Memory B cell (primary cell): ENCODE results near the gene ZMYM2.

Source experiments
- ATAC-seq: fragments of 150-1000 bp; cut with Tn5 transposase; 2 replicates; pipeline ENCODE4 v1.10.0; 2021; ENCODE audit warnings: low read depth, mild to moderate bottlenecking, moderate library complexity
- DNase-seq, 2 donors: peaks; one replicate each; pipeline ENCODE4 v3.0.0; 2022; ENCODE audit warnings: low spot score in 2 of 2
- H3K27ac Mint-ChIP-seq: one replicate; pipeline ENCODE4 v1.8.0; 2022; ENCODE audit warnings: mild to moderate bottlenecking, moderate library complexity, mixed read lengths
- H3K27me3 Mint-ChIP-seq: one replicate; pipeline ENCODE4 v1.8.0; 2022; ENCODE audit warnings: mixed read lengths
- H3K36me3 Mint-ChIP-seq: one replicate; pipeline ENCODE4 v1.8.0; 2022; ENCODE audit warnings: mild to moderate bottlenecking, mixed read lengths
- H3K4me1 Mint-ChIP-seq: one replicate; pipeline ENCODE4 v1.8.0; 2022; ENCODE audit warnings: mixed read lengths
- H3K4me3 Mint-ChIP-seq: one replicate; pipeline ENCODE4 v1.8.0; 2022; ENCODE audit warnings: mild to moderate bottlenecking, moderate library complexity, mixed read lengths
- H3K9me3 Mint-ChIP-seq: one replicate; pipeline ENCODE4 v1.8.0; 2022; ENCODE audit warnings: mixed read lengths

The ZMYM2 gene

DNA sequence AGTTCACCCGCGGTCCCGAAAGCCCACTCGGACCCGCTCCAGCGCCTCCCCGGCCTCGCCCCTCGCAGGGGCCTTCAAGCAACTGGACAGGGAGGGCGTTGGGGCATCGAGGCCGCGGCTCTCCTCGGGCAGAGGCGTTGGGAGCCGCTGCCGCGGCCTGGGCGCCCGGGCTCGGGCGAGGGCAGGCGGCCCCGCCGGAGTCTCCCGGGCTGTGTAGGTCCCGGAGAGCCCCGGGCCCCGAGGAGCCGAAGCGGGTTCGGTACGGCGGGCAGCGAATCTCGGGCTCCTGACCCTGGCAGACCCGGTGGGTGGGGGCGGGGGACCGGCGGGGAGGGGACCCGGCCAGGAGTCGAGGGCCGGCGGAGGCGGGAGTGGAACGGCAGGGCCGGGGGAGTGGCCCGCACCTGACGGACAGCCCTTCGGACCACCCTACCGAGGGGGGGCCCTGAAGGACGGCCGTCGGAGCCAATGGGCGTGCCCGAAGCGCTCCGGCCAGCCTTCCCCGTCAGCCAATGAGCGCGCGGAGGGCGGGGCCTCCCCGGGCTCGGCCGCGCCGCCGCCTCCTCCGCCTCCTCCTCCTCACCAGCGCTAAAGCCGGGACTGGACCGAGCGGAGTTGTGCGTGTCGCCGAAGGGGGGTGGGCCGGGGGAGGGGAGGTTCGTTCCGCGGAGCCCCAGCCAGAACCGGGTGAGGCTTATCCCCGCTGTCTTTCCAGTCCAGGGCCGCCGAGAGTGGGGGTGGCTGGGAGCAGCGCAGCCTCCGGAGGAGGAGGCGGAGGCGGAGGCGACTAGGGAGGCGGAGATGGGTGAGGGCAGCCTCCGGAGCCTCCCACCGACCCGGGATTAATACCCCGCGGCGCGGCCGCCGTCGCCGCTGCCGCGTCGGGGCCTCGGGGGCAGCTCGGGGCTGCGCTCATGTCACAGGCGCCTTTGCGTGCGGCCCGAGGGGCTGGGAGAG lies at the start of gene ZMYM2:
Gene ZMYM2 (plus strand): TSS at position 573 of the 957 bp plus-strand sequence. CDS start 34,346 bp downstream, outside the sequence.
- Mint-ChIP-seq H3K9me3 (no peaks in the 10 kb centered on the region), H3K36me3 (no peaks in the 10 kb centered on the region), H3K4me3 (peak within 1 kb of the TSS; percentile 92), H3K4me1 (peaks cover 10% of the 10 kb centered on the region), H3K27me3 (no peaks in the 10 kb centered on the region), H3K27ac (peak within 1 kb of the TSS; percentile 93)
- DNase-seq (peak; percentile 99), ATAC-seq (peak; percentile 73)

DNA sequence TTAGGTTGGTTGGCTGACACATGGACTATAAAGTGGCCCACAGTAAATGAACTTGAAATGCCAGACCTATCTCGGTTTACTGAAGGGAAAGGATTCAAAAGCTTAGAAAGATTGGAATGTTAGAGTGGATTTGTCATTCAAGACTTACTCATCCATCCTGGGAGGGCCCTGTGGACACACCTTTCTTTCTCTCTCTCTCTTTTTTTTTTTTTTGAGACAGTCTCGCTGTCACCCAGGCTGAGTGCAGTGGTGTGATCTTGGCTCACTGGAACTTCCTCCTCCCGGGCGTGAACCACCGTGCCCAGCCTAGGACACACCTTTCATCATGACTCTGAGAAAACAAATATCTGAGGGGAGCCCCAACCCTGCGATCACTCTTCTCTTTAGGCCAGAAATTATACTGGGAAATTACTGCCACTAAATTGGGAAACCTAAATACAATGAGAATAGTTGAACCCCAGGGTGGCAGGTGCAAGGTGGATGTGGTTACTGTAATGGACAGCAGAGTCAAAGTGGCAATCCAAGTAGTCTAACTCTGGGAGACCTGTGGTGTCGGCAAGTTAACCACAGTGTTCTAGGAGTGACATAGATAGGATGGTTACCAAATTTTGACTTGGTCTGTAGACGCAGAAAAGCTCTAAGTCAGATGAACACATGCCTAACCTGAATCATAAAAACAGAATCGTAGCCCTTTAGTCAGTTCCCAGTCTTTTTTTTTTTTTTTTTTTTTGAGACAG lies 48.0 kb upstream of the ZMYM2 start:
- no peak for ATAC-seq
- H3K27me3 Mint-ChIP-seq, result peaks cover 1% of the 10 kb centered on the region
- peaks cover 2% of the 10 kb centered on the region for H3K4me1 Mint-ChIP-seq
- DNase-seq, result no peak
- no peak overlapping the region for H3K4me3 Mint-ChIP-seq
- no peaks in the 10 kb centered on the region for H3K9me3 Mint-ChIP-seq
- no peaks in the 10 kb centered on the region for H3K36me3 Mint-ChIP-seq
- no peak overlapping the region for H3K27ac Mint-ChIP-seq

DNA sequence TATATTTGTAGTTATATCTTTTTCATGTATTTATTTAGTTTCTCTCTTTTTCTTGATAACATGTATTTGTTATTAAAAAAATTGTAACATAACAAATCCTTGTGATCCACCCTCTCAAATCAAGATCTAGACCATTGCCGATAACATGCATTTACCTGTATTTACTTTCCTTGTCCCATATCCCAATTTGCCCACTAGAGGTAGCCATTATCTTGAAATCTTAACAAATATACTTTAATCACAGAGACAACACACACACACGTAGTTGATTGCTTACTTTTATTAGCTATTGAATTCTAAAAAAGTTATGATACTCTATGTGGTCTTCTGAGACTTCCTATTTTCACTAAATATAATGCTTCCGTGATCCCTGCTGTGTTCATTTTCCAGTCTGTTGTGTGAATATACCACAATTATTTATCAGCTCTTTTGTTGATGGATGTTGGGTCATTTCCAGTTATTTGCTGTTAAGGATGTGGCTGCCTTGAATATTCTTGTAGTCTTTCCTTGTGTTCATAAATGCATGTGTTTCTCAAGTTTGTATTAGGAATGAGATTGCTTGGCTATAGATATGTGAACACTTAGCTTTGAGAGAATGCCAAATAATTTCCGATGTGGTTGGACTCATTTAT lies 31.3 kb upstream of the ZMYM2 start:
- DNase-seq (peak in 1 of 2 donors; percentile 4), ATAC-seq (peak; percentile 72)
- no peak overlapping the region for H3K4me3 Mint-ChIP-seq
- H3K9me3 Mint-ChIP-seq, result no peaks in the 10 kb centered on the region
- no peak overlapping the region for H3K27ac Mint-ChIP-seq
- no peaks in the 10 kb centered on the region for H3K36me3 Mint-ChIP-seq
- peaks cover 5% of the 10 kb centered on the region for H3K27me3 Mint-ChIP-seq
- peaks cover 3% of the 10 kb centered on the region for H3K4me1 Mint-ChIP-seq

DNA sequence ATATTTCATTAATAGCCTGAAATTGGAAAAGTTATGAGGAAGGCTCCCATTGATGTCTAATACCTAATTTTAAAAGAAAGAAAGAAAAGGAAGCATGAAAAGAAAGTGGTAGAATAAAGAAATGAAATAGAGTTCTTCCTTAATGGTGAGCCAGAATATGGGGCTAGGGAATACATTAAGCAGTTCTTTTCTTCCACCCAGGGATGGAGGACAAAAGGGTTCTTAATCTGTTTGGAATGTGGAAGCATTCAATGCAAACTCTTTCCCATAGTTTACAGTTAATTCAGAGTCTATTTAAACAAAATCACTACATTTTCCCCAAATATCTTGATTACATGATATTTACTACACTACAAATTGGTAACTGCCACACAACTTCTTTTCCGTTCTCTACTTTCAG lies 18.4 kb upstream of the ZMYM2 start:
- no peak for ATAC-seq
- DNase-seq, result no peak
- Mint-ChIP-seq H3K27me3 (peaks cover 2% of the 10 kb centered on the region), H3K27ac (no peak overlapping the region), H3K4me3 (no peak overlapping the region), H3K36me3 (no peaks in the 10 kb centered on the region), H3K4me1 (no peaks in the 10 kb centered on the region), H3K9me3 (no peaks in the 10 kb centered on the region)

DNA sequence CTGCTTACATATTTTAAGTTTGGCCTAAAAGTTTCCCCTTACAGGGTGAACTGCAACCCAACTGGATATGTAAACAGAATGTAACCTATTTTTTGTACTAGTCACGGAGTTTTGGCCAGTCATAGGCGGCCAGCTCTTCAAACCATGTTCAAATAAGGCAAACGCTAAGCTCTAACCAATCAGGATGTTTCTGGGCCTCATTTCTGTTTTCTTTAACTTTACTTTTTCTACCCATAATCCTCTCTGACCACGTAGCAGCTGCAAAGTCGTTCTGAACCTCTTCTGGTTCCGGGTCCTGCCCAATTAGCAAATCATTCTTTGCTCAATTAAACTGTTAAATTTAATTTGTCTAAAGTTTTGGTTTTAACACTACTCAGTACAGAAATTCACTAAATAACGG lies 8.2 kb upstream of the ZMYM2 start:
- H3K36me3 Mint-ChIP-seq, result no peaks in the 10 kb centered on the region
- no peaks in the 10 kb centered on the region for H3K9me3 Mint-ChIP-seq
- H3K4me1 Mint-ChIP-seq, result no peaks in the 10 kb centered on the region
- ATAC-seq (no peak), DNase-seq (no peak)
- H3K27ac Mint-ChIP-seq, result no peak overlapping the region
- no peak overlapping the region for H3K4me3 Mint-ChIP-seq
- H3K27me3 Mint-ChIP-seq, result peaks cover 6% of the 10 kb centered on the region

DNA sequence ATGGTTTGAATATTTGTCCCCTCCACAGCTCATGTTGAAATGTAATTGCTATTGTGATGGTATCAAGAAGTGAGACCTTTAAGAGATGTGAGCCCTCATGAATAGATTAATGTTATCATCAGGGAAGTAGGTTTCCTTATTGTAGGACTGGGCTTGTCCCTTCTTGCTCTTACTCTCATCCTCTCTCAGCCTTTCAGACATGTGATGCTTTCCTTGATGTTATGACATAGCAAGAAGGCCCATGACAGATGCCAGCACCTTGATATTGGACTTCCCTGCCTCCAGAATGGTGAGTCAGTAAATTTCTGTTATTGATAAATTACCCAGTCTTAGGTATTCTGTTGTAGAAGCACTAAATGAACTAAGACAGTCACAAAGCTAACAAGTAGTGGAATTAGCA lies 5.7 kb upstream of the ZMYM2 start:
- Mint-ChIP-seq H3K36me3 (no peaks in the 10 kb centered on the region), H3K27ac (peak overlapping the region; percentile 12), H3K4me3 (no peak overlapping the region), H3K4me1 (no peaks in the 10 kb centered on the region), H3K27me3 (peaks cover 1% of the 10 kb centered on the region), H3K9me3 (no peaks in the 10 kb centered on the region)
- DNase-seq, result no peak
- no peak for ATAC-seq

DNA sequence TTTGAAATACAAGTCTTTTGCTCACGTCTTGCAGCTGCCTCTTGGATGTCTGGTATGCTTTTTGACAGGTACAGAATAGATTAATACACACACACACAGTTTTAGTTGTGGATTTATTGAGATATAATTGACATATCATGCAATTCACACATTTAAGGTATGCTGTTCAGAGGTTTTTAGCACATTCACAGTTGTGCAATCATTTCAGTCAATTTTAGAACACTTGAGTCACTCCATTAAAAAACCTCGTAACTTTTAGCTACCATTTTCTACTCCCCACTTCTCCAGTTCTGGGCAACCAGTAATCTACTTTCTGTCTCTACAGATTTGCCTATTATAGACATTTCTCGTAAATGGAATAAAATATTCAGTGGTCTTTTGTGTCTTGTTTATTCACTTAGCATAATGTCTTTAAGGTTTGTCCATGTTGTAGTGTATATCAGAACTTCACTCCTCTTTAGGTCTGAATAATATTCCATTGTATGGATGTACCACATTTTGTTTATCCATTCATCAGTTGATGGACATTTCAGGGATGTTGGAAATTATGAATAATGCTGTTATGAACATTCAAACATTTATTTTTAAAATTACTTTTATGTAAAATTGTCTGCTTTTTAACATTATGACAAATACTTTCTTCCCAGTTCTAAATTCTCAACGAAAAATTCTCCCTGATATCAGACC lies 2.5 kb upstream of the ZMYM2 start:
- no peak overlapping the region for H3K4me3 Mint-ChIP-seq
- no peak for ATAC-seq
- H3K36me3 Mint-ChIP-seq, result no peaks in the 10 kb centered on the region
- H3K27ac Mint-ChIP-seq, result no peak overlapping the region
- no peaks in the 10 kb centered on the region for H3K9me3 Mint-ChIP-seq
- H3K4me1 Mint-ChIP-seq, result peaks cover 7% of the 10 kb centered on the region
- H3K27me3 Mint-ChIP-seq, result peaks cover under 1% of the 10 kb centered on the region
- no peak for DNase-seq

DNA sequence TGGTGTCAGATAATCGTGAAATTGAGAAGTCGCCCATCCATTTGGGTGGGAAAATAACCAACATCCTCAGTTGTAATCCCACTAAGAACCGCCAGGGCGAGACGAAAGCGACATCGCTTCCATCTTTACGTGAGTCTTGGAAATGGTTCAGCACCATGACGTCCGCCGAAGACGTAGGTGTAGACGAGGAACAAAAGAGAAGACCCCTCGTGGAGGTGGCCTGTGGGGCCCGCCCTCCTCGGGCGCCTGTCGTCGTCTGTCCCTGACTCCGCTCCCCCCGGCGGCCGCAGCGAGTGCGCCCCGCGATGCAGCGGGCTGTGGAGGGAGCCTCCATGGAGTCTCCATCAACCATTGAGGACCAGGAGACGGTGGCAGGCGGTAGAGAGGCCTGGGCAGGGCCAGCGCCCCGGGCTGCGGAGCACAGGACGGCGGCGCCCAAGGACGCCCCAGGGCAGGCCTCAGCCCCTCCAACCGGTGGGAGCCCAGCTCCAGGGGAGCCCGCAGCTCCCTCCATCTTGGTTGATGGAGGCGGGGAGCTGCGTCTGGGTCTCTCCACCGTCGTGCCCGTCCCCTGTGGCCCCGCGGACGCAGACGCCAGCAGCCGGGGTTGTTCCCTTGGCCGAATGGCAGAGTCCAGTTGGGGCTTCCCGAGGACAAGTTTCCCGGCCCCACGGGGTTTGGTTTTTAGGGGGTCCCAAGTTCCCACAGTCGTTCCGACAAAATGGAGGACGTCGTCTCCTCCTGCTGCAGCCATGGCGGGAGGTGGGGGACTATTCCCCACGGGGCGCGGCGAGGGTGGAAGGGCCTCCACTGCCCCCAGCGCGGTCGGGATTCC lies 990 bp upstream of the ZMYM2 start:
- peaks cover 10% of the 10 kb centered on the region for H3K4me1 Mint-ChIP-seq
- ATAC-seq, result peak; percentile 42
- H3K36me3 Mint-ChIP-seq, result no peaks in the 10 kb centered on the region
- peak; percentile 83 to 84 for DNase-seq
- H3K4me3 Mint-ChIP-seq, result peak overlapping the region; percentile 81
- no peaks in the 10 kb centered on the region for H3K27me3 Mint-ChIP-seq
- H3K9me3 Mint-ChIP-seq, result no peaks in the 10 kb centered on the region
- peak overlapping the region; percentile 93 for H3K27ac Mint-ChIP-seq

DNA sequence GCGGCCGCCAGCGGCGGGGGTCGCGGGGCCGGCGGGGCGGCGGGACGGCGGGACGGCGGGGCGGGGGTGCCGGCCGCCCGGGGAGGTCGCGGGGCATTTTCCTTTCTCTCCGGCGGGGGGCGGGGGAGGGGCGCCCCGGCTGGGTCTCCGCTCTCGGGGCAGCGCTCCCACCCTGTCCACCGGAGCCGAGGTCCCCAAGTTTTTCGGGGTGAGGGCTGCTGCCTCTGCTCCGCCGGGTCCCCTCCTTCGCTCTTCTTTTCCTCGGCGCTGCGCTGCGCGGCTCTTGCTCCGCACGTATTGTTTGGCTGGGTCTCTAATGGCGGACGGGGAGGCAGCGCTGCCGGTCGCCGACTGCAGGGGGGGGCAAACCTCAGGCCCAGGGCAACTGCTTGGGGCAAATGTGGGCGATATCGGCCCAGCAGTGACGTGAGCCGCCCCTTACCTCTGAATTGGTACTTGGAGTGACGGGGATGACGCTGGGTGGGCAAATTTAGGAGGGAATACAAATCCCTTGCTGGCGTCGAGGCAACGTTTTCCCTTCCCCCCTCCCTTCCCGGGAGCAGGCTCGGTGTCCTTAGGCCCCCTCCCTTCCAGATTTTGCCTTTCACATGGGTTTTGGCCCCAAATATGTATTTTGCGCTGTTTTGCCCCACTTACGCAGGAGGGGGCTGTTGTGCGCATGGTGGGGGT lies 759 bp downstream of the ZMYM2 start:
- Mint-ChIP-seq H3K27me3 (no peaks in the 10 kb centered on the region), H3K27ac (peak overlapping the region; percentile 93), H3K9me3 (no peaks in the 10 kb centered on the region), H3K4me1 (peaks cover 10% of the 10 kb centered on the region), H3K36me3 (no peaks in the 10 kb centered on the region), H3K4me3 (peak overlapping the region; percentile 92)
- ATAC-seq (peak; percentile 22), DNase-seq (peak; percentile 70 to 77)

DNA sequence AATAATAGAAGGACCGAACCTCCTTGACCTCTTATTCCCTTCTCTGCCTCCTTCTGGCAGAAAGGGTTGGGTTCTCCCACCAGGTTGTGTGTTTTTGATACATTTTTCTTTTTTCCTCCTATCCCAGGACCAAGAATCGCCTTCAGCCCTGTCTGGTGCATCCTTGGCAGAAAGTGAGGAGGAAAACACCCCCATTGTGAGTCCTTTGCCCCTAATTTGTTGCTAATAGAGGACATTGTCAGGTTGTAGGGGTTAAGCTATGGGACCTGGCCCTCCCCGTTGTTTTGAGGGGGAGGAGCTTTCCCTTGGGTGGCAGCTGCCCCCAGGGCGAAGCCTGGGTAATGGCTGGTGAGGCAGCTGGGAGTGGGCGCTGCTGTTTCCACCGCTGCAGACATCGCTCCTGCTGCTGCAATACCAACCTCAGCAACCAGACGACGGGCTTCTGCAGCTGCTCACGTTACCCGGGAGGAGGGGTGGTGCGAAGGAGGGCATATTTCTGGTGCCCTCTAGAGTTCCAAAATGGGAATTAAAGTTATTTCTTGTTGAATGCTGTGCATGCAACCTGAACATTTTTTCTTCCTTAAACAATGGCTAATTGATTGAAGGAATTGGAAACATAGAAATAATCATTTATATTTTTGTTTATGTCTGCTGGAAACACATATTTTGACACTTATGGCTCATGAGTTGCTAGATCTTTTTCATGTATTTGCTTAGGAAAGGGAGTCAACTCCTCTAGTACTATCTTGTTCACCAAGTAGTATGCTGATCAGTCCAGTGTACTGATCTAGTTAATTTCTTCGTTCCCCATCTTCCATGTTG lies 1.5 kb downstream of the ZMYM2 start:
- ATAC-seq (peak; percentile 49), DNase-seq (peak; percentile 70 to 83)
- peak overlapping the region; percentile 92 for H3K4me3 Mint-ChIP-seq
- H3K27ac Mint-ChIP-seq, result peak overlapping the region; percentile 93
- H3K27me3 Mint-ChIP-seq, result no peaks in the 10 kb centered on the region
- no peaks in the 10 kb centered on the region for H3K36me3 Mint-ChIP-seq
- no peaks in the 10 kb centered on the region for H3K9me3 Mint-ChIP-seq
- H3K4me1 Mint-ChIP-seq, result peaks cover 10% of the 10 kb centered on the region

DNA sequence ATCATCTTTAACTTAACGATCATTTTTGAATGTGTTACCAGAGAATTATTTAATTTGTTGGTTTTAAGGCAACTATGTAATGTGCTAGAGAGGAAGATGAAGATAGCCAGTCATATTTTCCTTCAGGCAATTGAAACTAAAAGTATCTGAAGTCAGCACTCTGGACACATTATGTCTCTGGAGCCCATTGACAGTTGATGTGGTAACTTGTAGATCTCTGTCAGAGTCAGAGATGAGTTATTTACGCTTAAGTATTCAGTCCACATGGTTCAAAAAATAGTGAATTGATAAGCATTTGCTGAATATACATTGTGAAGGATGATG lies 2.1 kb downstream of the ZMYM2 start:
- Mint-ChIP-seq H3K4me3 (peak overlapping the region; percentile 92), H3K27me3 (no peaks in the 10 kb centered on the region), H3K4me1 (peaks cover 12% of the 10 kb centered on the region), H3K9me3 (no peaks in the 10 kb centered on the region), H3K36me3 (no peaks in the 10 kb centered on the region), H3K27ac (peak overlapping the region; percentile 93)
- no peak for DNase-seq
- no peak for ATAC-seq

DNA sequence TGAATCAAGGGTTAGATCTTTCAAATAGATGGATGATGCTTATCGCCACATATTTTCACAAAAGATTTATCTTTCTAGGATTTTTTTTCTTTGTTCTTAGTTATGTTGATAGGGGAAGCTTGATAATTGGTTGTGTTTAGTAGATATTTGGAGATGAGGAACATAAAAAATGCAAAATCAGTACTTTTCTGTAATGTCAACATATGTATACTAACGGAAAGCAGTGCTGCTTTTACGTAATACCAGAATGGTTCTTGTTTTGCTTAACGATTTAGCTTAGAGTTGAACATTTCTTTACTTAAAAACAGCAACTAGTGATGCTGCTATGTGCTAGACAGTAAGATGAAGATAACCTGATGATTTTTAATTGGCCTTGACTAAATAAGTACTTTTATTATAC lies 3.0 kb downstream of the ZMYM2 start:
- no peaks in the 10 kb centered on the region for H3K27me3 Mint-ChIP-seq
- H3K9me3 Mint-ChIP-seq, result no peaks in the 10 kb centered on the region
- no peak overlapping the region for H3K4me3 Mint-ChIP-seq
- H3K4me1 Mint-ChIP-seq, result peaks cover 12% of the 10 kb centered on the region
- no peak overlapping the region for H3K27ac Mint-ChIP-seq
- no peaks in the 10 kb centered on the region for H3K36me3 Mint-ChIP-seq
- ATAC-seq, result no peak
- no peak for DNase-seq
